Progenitor cell of endocrine pancreas (in vitro differentiated cells): ENCODE results near the gene CAMK2D. TPM values are rescaled to one million over a fixed set of nuclear protein-coding genes. Genes with fewer than 3 reads are reported as not detected.

Experiments used
- DNase-seq: peaks from one replicate; pipeline ENCODE4 v3.0.0; 2021; ENCODE audit warnings: low spot score; ENCODE audit not compliant: unreplicated experiment
- H3K27ac Mint-ChIP-seq: 2 replicates; pipeline ENCODE4 v1.8.0; 2021; ENCODE audit warnings: mild to moderate bottlenecking, moderate library complexity, mixed read lengths
- H3K27me3 Mint-ChIP-seq: 2 replicates; pipeline ENCODE4 v1.8.0; 2021; ENCODE audit warnings: mixed read lengths
- H3K36me3 Mint-ChIP-seq: 2 replicates; pipeline ENCODE4 v1.8.0; 2022; ENCODE audit warnings: mixed read lengths; ENCODE audit not compliant: insufficient read depth
- H3K4me1 Mint-ChIP-seq: 2 replicates; pipeline ENCODE4 v1.8.0; 2021; ENCODE audit warnings: low read depth, mixed read lengths
- H3K4me3 Mint-ChIP-seq: 2 replicates; pipeline ENCODE4 v1.8.0; 2021; ENCODE audit warnings: low read depth, mild to moderate bottlenecking, moderate library complexity, mixed read lengths
- H3K9me3 Mint-ChIP-seq: 2 replicates; pipeline ENCODE4 v1.8.0; 2021; ENCODE audit warnings: low read depth, mixed read lengths
- CTCF ChIP-seq: fragments of 200-600 bp; sonication (generic); IDR thresholded peaks from one replicate; pipeline ENCODE4 v1.5.0; 2021; ENCODE audit warnings: antibody characterized with exemption, mild to moderate bottlenecking; ENCODE audit not compliant: unreplicated experiment
- total RNA-seq: library from RNA; stranded (reverse); gene quantifications from 2 replicates; pipeline ENCODE4 v1.2.1, GENCODE V29; 2021

Gene CAMK2D
- total RNA-seq, 1 donor from 2014 or later, result 74.4 TPM

GRCh38 chr4:113634081-113634969 is 127.2 kb downstream of the CAMK2D start:
- H3K27me3 Mint-ChIP-seq, result no peaks in the 10 kb centered on the region
- no peaks in the 10 kb centered on the region for H3K9me3 Mint-ChIP-seq
- no peak overlapping the region for H3K4me3 Mint-ChIP-seq
- H3K36me3 Mint-ChIP-seq, result peaks cover 2% of the 10 kb centered on the region
- peak overlapping the region; percentile 34 for H3K27ac Mint-ChIP-seq
- no peak for DNase-seq
- TF ChIP-seq CTCF, result no peak
- peaks cover 43% of the 10 kb centered on the region for H3K4me1 Mint-ChIP-seq

- no peaks in the 10 kb centered on the region for H3K9me3 Mint-ChIP-seq
- no peaks in the 10 kb centered on the region for H3K27me3 Mint-ChIP-seq
- peaks cover 40% of the 10 kb centered on the region for H3K4me1 Mint-ChIP-seq
- DNase-seq, result no peak
- no peak for TF ChIP-seq CTCF
- H3K27ac Mint-ChIP-seq, result no peak overlapping the region
- H3K36me3 Mint-ChIP-seq, result peaks cover 2% of the 10 kb centered on the region
- no peak overlapping the region for H3K4me3 Mint-ChIP-seq
Measured at GRCh38 chr4:113633467-113633866, 128.1 kb downstream of the CAMK2D start.

- no peak overlapping the region for H3K4me3 Mint-ChIP-seq
- no peaks in the 10 kb centered on the region for H3K27me3 Mint-ChIP-seq
- no peak overlapping the region for H3K27ac Mint-ChIP-seq
- peaks cover 37% of the 10 kb centered on the region for H3K4me1 Mint-ChIP-seq
- H3K36me3 Mint-ChIP-seq, result peaks cover 8% of the 10 kb centered on the region
- no peak for DNase-seq
- TF ChIP-seq CTCF, result no peak
- H3K9me3 Mint-ChIP-seq, result no peaks in the 10 kb centered on the region
Measured at GRCh38 chr4:113628711-113629110, 132.8 kb downstream of the CAMK2D start.

- Mint-ChIP-seq H3K9me3 (no peaks in the 10 kb centered on the region), H3K4me1 (peaks cover 32% of the 10 kb centered on the region), H3K27me3 (no peaks in the 10 kb centered on the region), H3K4me3 (no peak overlapping the region), H3K27ac (no peak overlapping the region), H3K36me3 (peaks cover 8% of the 10 kb centered on the region)
- no peak for DNase-seq
- TF ChIP-seq CTCF, result no peak
Measured at GRCh38 chr4:113627321-113627720, 134.2 kb downstream of the CAMK2D start.

- Mint-ChIP-seq H3K4me1 (peaks cover 38% of the 10 kb centered on the region), H3K4me3 (no peak overlapping the region), H3K27me3 (no peaks in the 10 kb centered on the region), H3K9me3 (no peaks in the 10 kb centered on the region), H3K36me3 (peaks cover 8% of the 10 kb centered on the region), H3K27ac (no peak overlapping the region)
- no peak for DNase-seq
- no peak for TF ChIP-seq CTCF
Measured at GRCh38 chr4:113625902-113626301, 135.6 kb downstream of the CAMK2D start.
